ENCODE results near the gene SEMA6D.
"Not testable (repeated sequence)": the region's sequence is repeated elsewhere in the genome, so short reads cannot be mapped to it uniquely, and the experiment has no call there.

The SEMA6D gene

DNA sequence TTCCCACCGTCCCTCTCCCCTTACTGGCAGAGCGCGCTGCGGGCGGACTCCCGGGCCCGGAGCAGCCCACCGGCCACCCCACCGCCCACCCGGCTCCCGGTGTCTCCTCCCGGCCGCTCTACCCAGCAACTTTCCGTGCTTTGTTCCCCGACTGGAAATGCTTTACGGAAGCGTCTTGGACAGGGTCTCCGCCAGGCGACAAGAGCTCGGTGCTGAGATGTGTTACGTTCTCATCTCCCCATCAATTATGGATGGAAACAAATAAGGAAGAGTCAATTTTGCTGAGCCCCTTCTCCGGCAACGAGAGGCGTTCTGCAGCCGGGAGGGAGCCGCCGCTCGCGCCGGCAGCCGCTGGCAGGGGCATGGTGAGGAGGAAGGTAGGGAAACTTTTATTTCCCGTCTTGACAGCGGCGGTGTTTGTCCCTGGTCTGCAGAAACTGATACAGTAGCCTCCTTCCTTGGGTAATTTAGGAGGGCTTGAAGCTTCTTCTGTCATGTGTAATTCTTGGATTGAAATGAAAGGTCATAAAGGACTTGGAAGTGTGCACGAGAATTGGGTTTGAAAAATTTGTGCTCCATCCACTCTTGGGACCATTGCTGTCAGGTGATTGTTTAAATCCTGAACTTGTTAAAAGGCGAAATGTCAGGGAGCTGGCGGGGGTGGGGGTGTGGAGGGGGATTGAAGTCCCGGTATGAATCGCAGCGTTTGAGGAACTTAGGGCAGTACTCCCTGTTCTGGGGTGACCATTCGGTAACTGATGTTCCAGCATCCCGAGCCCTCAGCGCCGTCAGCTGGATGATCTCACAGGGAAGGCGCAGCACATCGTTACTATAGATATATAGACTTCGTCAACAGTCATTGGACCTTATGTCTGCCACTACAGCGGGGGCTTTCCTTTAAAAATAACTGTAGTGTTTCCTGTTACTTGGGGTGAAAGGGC lies 1.5 kb downstream of the SEMA6D start:
- no peak for DNase-seq

GRCh38 chr15:47719730-47720129 lies 2.4 kb downstream of the SEMA6D start:
- DNase-seq = no peak

DNA sequence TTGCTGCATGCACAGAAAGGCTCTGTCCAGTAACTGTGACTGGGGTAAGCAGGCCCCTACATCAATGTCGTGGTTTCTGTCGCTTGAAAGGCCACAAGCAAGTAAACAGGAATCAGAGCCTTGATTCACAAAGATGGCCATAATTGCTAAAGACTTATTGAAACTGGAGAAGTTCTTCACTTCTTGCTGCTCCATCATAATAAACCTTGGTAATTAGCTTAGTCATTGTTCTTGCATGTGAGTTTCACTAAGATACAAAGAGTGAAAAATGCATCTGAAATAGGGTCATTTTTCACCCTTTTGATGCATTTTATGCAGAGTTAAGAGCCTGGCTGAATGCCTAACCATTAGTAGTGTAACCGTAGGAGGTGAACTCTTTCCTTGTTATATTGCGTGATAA lies 3.2 kb downstream of the SEMA6D start:
- DNase-seq = no peak

- DNase-seq = no peak
These were observed 4.4 kb downstream of the SEMA6D start for GRCh38 chr15:47721676-47722075.

GRCh38 chr15:47724346-47724745 lies 7.0 kb downstream of the SEMA6D start:
- no peak for DNase-seq

DNA sequence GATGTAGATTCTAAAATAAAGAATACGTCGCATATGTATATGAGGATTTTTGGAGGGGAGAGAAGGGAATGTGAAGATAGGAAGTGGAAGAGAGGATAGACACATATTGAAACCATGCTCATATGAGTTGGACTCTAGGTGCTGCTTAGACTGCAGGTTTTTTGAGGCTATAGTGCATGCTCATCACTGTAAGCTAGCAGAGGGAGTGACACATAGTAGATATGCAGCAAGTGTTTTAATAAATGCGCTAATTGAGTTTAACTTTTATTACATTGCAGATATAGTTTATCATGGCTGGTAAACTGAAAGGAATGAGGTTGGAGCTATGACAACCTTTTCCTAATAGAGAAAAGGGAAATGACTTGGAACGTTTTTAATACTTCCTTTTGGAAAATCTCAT lies 7.7 kb downstream of the SEMA6D start:
- no peak for DNase-seq

- DNase-seq = no peak
These were observed 8.6 kb downstream of the SEMA6D start for GRCh38 chr15:47725906-47726305.

DNA sequence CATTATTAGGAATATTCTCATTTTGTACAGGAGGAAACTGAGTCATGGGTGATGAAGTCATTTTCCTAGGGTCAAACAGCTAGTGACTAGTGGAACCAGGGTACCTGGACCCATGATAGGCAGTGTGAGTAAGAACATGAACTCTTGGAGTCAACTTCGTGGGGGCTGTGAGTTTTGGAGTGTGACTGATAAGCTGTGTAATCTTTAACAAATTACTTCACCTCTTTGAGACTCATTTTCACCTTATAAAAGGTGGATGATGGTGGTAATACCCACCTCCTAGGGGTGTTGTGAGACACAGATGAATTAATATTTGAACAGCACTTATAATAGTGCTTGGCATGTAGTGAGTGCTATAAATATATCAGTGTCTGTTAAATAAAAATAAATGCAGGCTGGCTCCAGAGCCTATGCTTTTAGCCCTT lies 9.1 kb downstream of the SEMA6D start:
- DNase-seq = no peak

DNA sequence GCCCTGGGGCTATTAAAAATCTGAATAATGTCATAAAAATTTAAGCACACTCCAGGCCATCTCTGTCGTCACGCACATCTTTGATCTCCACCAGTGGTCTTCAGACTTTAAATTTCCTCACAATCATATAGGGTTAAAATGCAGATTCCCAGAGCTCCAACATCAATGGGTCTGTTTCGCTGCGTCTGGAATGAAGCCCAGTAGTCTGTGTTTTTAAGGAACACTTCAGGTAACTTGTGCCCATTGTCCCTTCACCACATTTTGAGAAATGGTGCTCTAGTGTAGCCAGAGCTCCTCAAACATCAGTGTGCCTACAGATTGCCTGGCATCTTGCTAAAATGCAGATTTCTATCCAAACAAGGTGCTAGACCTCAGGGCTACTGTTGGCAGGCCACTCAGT lies 9.8 kb downstream of the SEMA6D start:
- no peak for DNase-seq

DNA sequence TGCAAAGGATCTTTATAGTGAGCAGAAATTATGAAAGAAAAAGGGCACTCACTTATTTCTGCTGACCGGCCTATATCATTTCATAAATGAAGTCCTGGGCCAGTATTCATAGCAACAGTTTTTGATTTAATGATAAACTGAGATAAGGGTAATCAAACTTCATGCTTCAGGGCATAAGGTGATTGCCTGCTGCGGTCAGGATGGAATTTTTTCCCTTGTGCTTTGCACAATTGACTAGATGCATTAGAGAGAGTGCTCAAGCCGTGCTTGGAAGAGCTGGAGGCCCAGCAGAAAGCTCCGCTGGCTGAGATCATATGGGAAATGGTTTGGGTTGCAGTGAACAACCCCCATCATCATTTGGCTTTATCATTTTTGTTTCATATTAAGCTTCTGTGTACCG lies 10.4 kb downstream of the SEMA6D start:
- DNase-seq = no peak

- no peak for DNase-seq
These were observed 11.1 kb downstream of the SEMA6D start for GRCh38 chr15:47728426-47728825.

DNA sequence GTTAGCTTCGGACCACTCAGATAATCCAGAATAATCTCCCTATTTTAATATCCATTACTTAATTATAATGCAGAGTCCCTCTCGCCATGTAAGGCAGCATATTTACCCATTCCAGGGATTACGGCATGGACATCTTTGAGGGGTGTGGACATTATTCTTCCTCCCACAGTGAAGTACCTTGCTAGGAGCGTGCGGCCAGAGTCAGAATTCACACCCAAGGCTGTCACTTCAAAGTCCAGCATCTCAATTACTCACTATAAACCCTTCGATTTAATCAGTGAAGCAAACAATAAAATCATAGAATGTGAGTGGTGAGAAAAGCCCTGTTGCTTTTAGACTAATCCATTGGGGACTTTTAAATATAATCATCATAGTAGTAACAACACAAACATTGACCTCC lies 11.6 kb downstream of the SEMA6D start:
- no peak for DNase-seq

GRCh38 chr15:47731230-47731629 lies 13.9 kb downstream of the SEMA6D start:
- no peak for DNase-seq

DNA sequence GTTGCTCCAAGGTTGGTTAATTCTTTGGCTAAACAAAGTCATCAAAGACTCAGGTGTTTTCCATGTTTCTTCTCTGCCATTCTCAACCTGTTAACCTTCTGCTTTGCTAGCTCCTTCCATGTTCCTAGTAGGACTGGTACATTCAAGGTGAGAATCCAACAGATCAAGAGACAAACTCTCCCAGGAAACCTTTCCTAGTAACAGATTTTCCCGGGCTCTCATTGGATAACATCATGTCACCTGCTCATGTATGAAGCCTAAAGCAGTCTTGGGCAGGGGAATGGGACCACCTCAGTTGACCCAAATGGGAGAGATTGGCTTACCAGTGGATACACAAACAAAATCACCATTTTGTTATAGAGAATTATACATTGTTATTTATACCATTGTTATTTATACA lies 14.9 kb downstream of the SEMA6D start:
- no peak for DNase-seq

GRCh38 chr15:47733085-47733484 lies 15.8 kb downstream of the SEMA6D start:
- no peak for DNase-seq

GRCh38 chr15:47736143-47736786 lies 19.0 kb downstream of the SEMA6D start:
- no peak for DNase-seq

- no peak for DNase-seq
These were observed 20.2 kb downstream of the SEMA6D start for GRCh38 chr15:47737477-47737876.

GRCh38 chr15:47738144-47738825 lies 21.0 kb downstream of the SEMA6D start:
- DNase-seq = not testable (repeated sequence)

DNA sequence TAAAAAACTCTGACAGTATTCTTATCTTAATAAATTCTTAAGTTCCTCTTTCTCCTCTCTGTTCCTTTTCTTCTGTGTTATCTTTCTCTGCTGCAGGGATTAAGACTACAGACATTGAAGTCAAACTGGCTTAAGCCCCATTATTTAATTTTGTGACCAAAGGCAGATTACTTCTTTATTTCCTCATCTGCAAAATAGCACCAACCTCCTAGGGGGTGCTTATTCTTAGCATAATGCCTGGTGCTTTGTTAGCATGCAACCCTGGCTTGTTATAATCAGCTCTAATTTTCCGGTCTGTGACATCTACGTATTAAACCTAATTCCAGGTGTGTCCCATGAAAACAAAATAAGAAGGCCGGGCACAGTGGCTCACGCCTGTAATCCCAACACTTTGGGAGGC lies 23.8 kb downstream of the SEMA6D start:
- no peak for DNase-seq

GRCh38 chr15:47741907-47742306 lies 24.6 kb downstream of the SEMA6D start:
- no peak for DNase-seq

- DNase-seq = no peak
These were observed 25.0 kb downstream of the SEMA6D start for GRCh38 chr15:47742334-47742733.

- DNase-seq = no peak
These were observed 25.4 kb downstream of the SEMA6D start for GRCh38 chr15:47742742-47743141.

GRCh38 chr15:47743385-47743784 lies 26.1 kb downstream of the SEMA6D start:
- no peak for DNase-seq

DNA sequence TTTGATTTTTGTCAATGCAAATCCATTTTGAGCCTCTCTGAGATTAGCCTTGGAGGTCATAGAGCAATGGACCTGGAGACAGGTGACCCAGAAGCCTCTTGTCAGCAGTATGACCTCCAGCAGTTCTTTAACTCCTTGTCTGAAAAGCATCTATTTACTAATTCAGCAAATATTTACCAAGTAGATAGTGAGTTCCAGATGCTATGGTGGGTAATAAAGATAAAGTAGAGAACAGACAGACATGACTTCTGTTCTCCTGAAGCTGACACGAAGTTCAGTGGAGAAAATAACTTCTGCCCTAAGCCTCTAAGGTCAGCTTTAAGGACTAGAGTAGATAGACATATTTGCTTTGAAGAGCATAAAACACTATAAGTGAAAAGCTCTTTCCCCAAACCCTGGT lies 26.6 kb downstream of the SEMA6D start:
- DNase-seq = no peak
